WTC11 (cell line): ENCODE results near the gene PHF12. TPM values are rescaled to one million over a fixed set of nuclear protein-coding genes. Genes with fewer than 3 reads are reported as not detected.

Experiments used
- ATAC-seq: fragments of 200-7000 bp; cut with Tn5 transposase; 2 replicates; pipeline ENCODE4 v1.10.0; 2021; ENCODE audit warnings: mild to moderate bottlenecking, moderate library complexity
- CTCF ChIA-PET: fragments of 300-600 bp; sonication (Branson Sonifier 250); formaldehyde crosslinking; loops from one replicate; lab custom pipeline; 2021; ENCODE audit warnings: antibody characterized with exemption; lab: Charles Lee
- POLR2A ChIA-PET: fragments of 350-600 bp; sonication (Branson Sonifier 250); formaldehyde crosslinking; loops from one replicate; lab custom pipeline; 2021; ENCODE audit warnings: antibody characterized with exemption; lab: Charles Lee
- DNase-seq: peaks from one replicate; pipeline ENCODE4 v3.0.0; 2021; ENCODE audit warnings: low spot score
- H3K27ac Mint-ChIP-seq: 2 replicates; pipeline ENCODE4 v1.8.0; 2021; ENCODE audit warnings: mixed read lengths
- H3K27me3 Mint-ChIP-seq: 2 replicates; pipeline ENCODE4 v1.8.0; 2021; ENCODE audit warnings: low read depth, mild to moderate bottlenecking, moderate library complexity, mixed read lengths
- H3K36me3 Mint-ChIP-seq: 2 replicates; pipeline ENCODE4 v1.8.0; 2021; ENCODE audit warnings: mixed read lengths
- H3K4me1 Mint-ChIP-seq: 2 replicates; pipeline ENCODE4 v1.8.0; 2022; ENCODE audit warnings: mixed read lengths
- H3K4me3 Mint-ChIP-seq: 2 replicates; pipeline ENCODE4 v1.8.0; 2021; ENCODE audit warnings: mild to moderate bottlenecking, moderate library complexity, mixed read lengths
- H3K9me3 Mint-ChIP-seq: 2 replicates; pipeline ENCODE4 v1.8.0; 2021; ENCODE audit warnings: mixed read lengths
- CBFB ChIP-seq: sonication (generic); formaldehyde crosslinking; IDR thresholded peaks from 2 replicates; pipeline ENCODE4 v1.8.1; 2022; ENCODE audit warnings: mild to moderate bottlenecking, low read depth, missing genetic modification reagents
- EMX1 ChIP-seq: fragments of 250-450 bp; sonication (Bioruptor Pico); IDR thresholded peaks from 2 replicates; pipeline ENCODE4 v1.8.0; 2021; ENCODE audit warnings: mild to moderate bottlenecking
- ERG ChIP-seq: fragments of 250-450 bp; sonication (Bioruptor Pico); IDR thresholded peaks from 2 replicates; pipeline ENCODE4 v1.8.0; 2021; ENCODE audit warnings: mild to moderate bottlenecking
- FOXK1 ChIP-seq: sonication (generic); formaldehyde crosslinking; IDR thresholded peaks from 2 replicates; pipeline ENCODE4 v1.8.0; 2022; ENCODE audit warnings: mild to moderate bottlenecking, moderate library complexity, missing genetic modification reagents
- HMGXB4 ChIP-seq: sonication (generic); formaldehyde crosslinking; IDR thresholded peaks from 2 replicates; pipeline ENCODE4 v1.8.1; 2023; ENCODE audit warnings: mild to moderate bottlenecking, moderate library complexity, missing genetic modification reagents
- KAT7 ChIP-seq: sonication (generic); formaldehyde crosslinking; IDR thresholded peaks from 2 replicates; pipeline ENCODE4 v1.8.1; 2023; ENCODE audit warnings: missing genetic modification reagents, mild to moderate bottlenecking, borderline replicate concordance
- MLX ChIP-seq: sonication (generic); formaldehyde crosslinking; IDR thresholded peaks from 2 replicates; pipeline ENCODE4 v1.8.1; 2023; ENCODE audit warnings: mild to moderate bottlenecking, missing genetic modification reagents, moderate library complexity
- MYBL2 ChIP-seq: sonication (generic); formaldehyde crosslinking; IDR thresholded peaks from 2 replicates; pipeline ENCODE4 v1.8.1; 2023; ENCODE audit warnings: mild to moderate bottlenecking, moderate library complexity, missing genetic modification reagents
- NR3C1 ChIP-seq: sonication (generic); formaldehyde crosslinking; conservative IDR thresholded peaks from 2 replicates; pipeline ENCODE4 v1.8.1; 2023; ENCODE audit warnings: low read depth, mild to moderate bottlenecking, missing genetic modification reagents
- OVOL2 ChIP-seq: fragments of 250-450 bp; sonication (Bioruptor Pico); IDR thresholded peaks from 2 replicates; pipeline ENCODE4 v1.9.0; 2021; ENCODE audit warnings: mild to moderate bottlenecking, borderline replicate concordance
- RORB ChIP-seq: fragments of 250-450 bp; sonication (Bioruptor Pico); IDR thresholded peaks from 2 replicates; pipeline ENCODE4 v1.9.0; 2021; ENCODE audit warnings: mild to moderate bottlenecking
- SOX15 ChIP-seq: fragments of 250-450 bp; sonication (Bioruptor Pico); IDR thresholded peaks from 2 replicates; pipeline ENCODE4 v1.9.0; 2021; ENCODE audit warnings: mild to moderate bottlenecking
- TEAD4 ChIP-seq: sonication (generic); formaldehyde crosslinking; IDR thresholded peaks from 2 replicates; pipeline ENCODE4 v1.8.0; 2022; ENCODE audit warnings: mild to moderate bottlenecking, missing genetic modification reagents
- TP53 ChIP-seq: sonication (generic); formaldehyde crosslinking; IDR thresholded peaks from 2 replicates; pipeline ENCODE4 v1.8.1; 2023; ENCODE audit warnings: mild to moderate bottlenecking, missing genetic modification reagents
- ZNF281 ChIP-seq: sonication (generic); formaldehyde crosslinking; IDR thresholded peaks from 2 replicates; pipeline ENCODE4 v1.8.0; 2023; ENCODE audit warnings: mild to moderate bottlenecking, missing genetic modification reagents
- ZNF423 ChIP-seq: fragments of 250-450 bp; sonication (Bioruptor Pico); IDR thresholded peaks from 2 replicates; pipeline ENCODE4 v2.1.2; 2022; ENCODE audit warnings: mild to moderate bottlenecking, moderate library complexity
- total RNA-seq: library from RNA; stranded (reverse); gene quantifications from 3 replicates; pipeline ENCODE4 v1.2.3, GENCODE V29; 2021
- TF ChIP-seq, protein P1 (sequence below): sonication (generic); formaldehyde crosslinking; IDR thresholded peaks from 2 replicates; pipeline ENCODE4 v1.8.0; 2022; ENCODE audit warnings: missing genetic modification reagents
- TF ChIP-seq, protein P2 (sequence below): sonication (generic); formaldehyde crosslinking; IDR thresholded peaks from 2 replicates; pipeline ENCODE4 v1.8.0; 2022; ENCODE audit warnings: mild to moderate bottlenecking, missing genetic modification reagents
- TF ChIP-seq, protein P3 (sequence below): fragments of 250-450 bp; sonication (Bioruptor Pico); conservative IDR thresholded peaks from 2 replicates; pipeline ENCODE4 v1.9.0; 2021; ENCODE audit warnings: mild to moderate bottlenecking

PHF12 gene
- total RNA-seq, 1 experiment from 2014 or later = 69.8 TPM

DNA sequence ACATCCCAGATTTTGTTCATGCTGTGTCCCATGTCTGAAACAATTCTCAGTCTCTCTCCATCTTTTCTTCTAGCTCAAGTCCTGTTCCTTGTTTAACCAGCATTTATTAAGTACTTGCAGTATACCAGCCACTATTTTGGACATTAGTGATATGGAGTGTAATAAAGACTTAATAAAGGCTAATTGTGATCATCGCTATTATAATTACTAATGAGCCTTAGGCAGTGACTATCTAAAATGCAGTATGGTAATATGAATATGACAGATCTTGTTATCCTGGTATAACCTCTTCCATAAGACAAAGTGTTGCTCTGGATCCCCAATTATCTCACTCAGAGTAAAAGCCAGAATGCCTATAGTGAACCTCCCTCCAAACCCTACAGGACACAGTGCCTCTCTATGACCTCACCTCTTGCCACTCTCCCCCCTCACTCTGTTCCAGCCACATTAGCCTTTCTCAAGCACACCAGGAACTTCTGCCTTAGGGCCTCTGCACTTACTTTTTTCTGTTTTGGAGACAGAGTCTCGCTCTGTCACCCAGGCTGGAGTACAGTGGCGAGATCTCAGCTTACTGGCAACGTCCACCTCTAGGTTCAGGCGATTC is 52.0 kb downstream of the PHF12 start (continued):
- no peak for TF ChIP-seq MYBL2 (CRISPR knock-in tag)
- no peak for TF ChIP-seq ZNF423 (CRISPR knock-in tag)
- no peak for TF ChIP-seq HMGXB4 (CRISPR knock-in tag)
- no peak for TF ChIP-seq NR3C1 (CRISPR knock-in tag)
- no peak for TF ChIP-seq TEAD4 (CRISPR knock-in tag)

DNA sequence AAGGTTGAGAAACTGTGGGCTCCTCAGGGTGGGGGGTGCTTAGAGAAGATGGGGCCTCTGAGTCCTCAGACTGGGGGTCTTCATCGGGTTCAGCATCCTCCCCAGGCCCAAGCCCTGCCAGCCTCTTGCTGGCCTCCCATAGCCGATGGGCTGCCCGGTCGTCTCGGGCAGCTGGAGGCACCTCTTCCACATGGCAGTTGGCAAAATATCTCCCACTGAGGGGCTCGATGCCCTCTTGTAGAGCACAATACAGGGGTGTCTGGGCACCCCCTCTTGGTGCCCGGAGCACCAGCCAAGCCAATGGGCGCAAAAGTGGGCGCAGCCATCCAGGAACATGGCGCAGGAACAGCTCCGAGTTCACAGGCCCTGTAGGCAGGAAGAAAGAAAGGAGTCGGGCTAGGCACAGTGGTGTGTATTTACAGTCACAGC is 52.8 kb downstream of the PHF12 start:
- H3K4me1 Mint-ChIP-seq = peaks cover 31% of the 10 kb centered on the region
- CTCF ChIA-PET = interaction anchor here (0.8 to 5.1 kb wide), 11 partner anchors 14 to 218 kb away, joined by 3 to 55 read pairs (median 9); partner anchors contain the start of genes NEK8, RPL23A and TLCD1
- POLR2A ChIA-PET = interaction anchor here (1.2 to 4.0 kb wide), 3 partner anchors 56 to 171 kb away, joined by 5 to 21 read pairs (median 9); partner anchors contain the start of genes FAM222B and NEK8

More for the DNA sequence above, 52.8 kb downstream of the PHF12 start:
- no peak overlapping the region for H3K27ac Mint-ChIP-seq
- peaks cover 13% of the 10 kb centered on the region for H3K36me3 Mint-ChIP-seq
- ATAC-seq = no peak
- no peak for DNase-seq
- H3K27me3 Mint-ChIP-seq = no peaks in the 10 kb centered on the region
- H3K9me3 Mint-ChIP-seq = no peaks in the 10 kb centered on the region
- no peak overlapping the region for H3K4me3 Mint-ChIP-seq
- TF ChIP-seq, protein P1, sequence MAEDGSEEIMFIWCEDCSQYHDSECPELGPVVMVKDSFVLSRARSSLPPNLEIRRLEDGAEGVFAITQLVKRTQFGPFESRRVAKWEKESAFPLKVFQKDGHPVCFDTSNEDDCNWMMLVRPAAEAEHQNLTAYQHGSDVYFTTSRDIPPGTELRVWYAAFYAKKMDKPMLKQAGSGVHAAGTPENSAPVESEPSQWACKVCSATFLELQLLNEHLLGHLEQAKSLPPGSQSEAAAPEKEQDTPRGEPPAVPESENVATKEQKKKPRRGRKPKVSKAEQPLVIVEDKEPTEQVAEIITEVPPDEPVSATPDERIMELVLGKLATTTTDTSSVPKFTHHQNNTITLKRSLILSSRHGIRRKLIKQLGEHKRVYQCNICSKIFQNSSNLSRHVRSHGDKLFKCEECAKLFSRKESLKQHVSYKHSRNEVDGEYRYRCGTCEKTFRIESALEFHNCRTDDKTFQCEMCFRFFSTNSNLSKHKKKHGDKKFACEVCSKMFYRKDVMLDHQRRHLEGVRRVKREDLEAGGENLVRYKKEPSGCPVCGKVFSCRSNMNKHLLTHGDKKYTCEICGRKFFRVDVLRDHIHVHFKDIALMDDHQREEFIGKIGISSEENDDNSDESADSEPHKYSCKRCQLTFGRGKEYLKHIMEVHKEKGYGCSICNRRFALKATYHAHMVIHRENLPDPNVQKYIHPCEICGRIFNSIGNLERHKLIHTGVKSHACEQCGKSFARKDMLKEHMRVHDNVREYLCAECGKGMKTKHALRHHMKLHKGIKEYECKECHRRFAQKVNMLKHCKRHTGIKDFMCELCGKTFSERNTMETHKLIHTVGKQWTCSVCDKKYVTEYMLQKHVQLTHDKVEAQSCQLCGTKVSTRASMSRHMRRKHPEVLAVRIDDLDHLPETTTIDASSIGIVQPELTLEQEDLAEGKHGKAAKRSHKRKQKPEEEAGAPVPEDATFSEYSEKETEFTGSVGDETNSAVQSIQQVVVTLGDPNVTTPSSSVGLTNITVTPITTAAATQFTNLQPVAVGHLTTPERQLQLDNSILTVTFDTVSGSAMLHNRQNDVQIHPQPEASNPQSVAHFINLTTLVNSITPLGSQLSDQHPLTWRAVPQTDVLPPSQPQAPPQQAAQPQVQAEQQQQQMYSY = no peak
- no peak for TF ChIP-seq RORB
- TF ChIP-seq OVOL2 (CRISPR knock-in tag) = no peak
- no peak for TF ChIP-seq TP53 (CRISPR knock-in tag)
- no peak for TF ChIP-seq ERG
- no peak for TF ChIP-seq MLX
- no peak for TF ChIP-seq CBFB
- no peak for TF ChIP-seq ZNF281
- no peak for TF ChIP-seq EMX1
- TF ChIP-seq FOXK1 = no peak
- TF ChIP-seq, protein P2, sequence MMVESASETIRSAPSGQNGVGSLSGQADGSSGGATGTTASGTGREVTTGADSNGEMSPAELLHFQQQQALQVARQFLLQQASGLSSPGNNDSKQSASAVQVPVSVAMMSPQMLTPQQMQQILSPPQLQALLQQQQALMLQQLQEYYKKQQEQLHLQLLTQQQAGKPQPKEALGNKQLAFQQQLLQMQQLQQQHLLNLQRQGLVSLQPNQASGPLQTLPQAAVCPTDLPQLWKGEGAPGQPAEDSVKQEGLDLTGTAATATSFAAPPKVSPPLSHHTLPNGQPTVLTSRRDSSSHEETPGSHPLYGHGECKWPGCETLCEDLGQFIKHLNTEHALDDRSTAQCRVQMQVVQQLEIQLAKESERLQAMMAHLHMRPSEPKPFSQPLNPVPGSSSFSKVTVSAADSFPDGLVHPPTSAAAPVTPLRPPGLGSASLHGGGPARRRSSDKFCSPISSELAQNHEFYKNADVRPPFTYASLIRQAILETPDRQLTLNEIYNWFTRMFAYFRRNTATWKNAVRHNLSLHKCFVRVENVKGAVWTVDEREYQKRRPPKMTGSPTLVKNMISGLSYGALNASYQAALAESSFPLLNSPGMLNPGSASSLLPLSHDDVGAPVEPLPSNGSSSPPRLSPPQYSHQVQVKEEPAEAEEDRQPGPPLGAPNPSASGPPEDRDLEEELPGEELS = no peak
- no peak for TF ChIP-seq SOX15
- TF ChIP-seq KAT7 (CRISPR knock-in tag) = no peak
- TF ChIP-seq, protein P3, sequence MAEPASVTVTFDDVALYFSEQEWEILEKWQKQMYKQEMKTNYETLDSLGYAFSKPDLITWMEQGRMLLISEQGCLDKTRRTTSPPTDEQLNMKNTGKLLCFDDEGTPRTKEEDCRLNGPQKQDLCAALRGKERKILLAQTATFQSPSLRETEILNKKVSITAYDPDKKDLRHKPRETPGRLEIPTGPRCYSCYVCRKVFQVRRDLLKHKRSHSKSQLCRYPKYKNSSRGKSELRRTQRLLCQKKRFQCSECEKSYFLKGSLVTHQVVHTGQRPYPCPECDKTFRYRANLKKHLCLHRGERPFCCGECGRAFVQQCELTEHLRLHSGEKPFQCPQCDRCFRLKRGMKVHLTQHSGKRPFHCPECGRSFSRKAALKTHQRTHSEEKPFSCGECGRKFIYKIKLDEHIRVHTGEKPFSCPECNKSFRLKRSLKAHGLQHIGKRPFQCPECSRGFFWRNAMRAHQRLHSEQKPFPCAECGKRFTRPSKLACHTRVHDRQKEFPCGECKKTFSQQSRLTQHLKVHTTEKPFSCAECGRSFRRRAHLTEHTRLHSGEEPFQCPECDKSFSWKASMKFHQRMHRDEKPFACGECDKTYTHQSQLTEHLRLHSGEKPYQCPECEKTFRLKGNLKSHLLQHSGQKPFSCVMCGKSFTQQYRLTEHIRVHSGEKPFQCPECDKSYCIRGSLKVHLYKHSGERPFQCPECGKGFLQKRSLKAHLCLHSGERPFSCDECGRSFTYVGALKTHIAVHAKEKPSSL (CRISPR knock-in tag) = no peak
- TF ChIP-seq, all 79 proteins: peak for 0
